Measurements from ENCODE around the gene CAMSAP3.

CAMSAP3 gene

GRCh38 chr19:7625763-7626372, 30.2 kb downstream of the CAMSAP3 start:
- Histone ChIP-seq H3K27me3 (ENCODE audit: control insufficient read depth in 1 of 2, insufficient read depth in 2 of 2, low read length in 2 of 2) (no peaks in the 10 kb centered on the region), H3K9ac (ENCODE audit: low read length in 2 of 2) (no peak overlapping the region), H3K36me3 (ENCODE audit: control insufficient read depth in 2 of 2, insufficient read depth in 2 of 2, low read length in 2 of 2) (peaks cover 32 to 38% of the 10 kb centered on the region in 2 donors), H3K4me1 (ENCODE audit: control insufficient read depth, insufficient read depth, low read length) (peaks cover 33% of the 10 kb centered on the region), H3K9me3 (ENCODE audit: control insufficient read depth in 2 of 2, low read length in 2 of 2) (no peaks in the 10 kb centered on the region), H3K4me3 (ENCODE audit: low read length in 2 of 2) (no peak overlapping the region), H3K27ac (ENCODE audit: low read length) (no peak overlapping the region)

GRCh38 chr19:7627166-7627565, 31.5 kb downstream of the CAMSAP3 start:
- no peaks in the 10 kb centered on the region for H3K9me3 ChIP-seq (ENCODE audit: control insufficient read depth in 2 of 2, low read length in 2 of 2)
- H3K27ac ChIP-seq (ENCODE audit: low read length): no peak overlapping the region
- no peaks in the 10 kb centered on the region for H3K27me3 ChIP-seq (ENCODE audit: control insufficient read depth in 1 of 2, insufficient read depth in 2 of 2, low read length in 2 of 2)
- peaks cover 34% of the 10 kb centered on the region for H3K4me1 ChIP-seq (ENCODE audit: control insufficient read depth, insufficient read depth, low read length)
- H3K9ac ChIP-seq (ENCODE audit: low read length in 2 of 2): no peak overlapping the region
- peaks cover 20 to 27% of the 10 kb centered on the region in 2 donors for H3K36me3 ChIP-seq (ENCODE audit: control insufficient read depth in 2 of 2, insufficient read depth in 2 of 2, low read length in 2 of 2)
- no peak overlapping the region for H3K4me3 ChIP-seq (ENCODE audit: low read length in 2 of 2)

- Histone ChIP-seq H3K36me3 (ENCODE audit: control insufficient read depth in 2 of 2, insufficient read depth in 2 of 2, low read length in 2 of 2) (peaks cover 7 to 14% of the 10 kb centered on the region in 2 donors), H3K9ac (ENCODE audit: low read length in 2 of 2) (peak overlapping the region; percentile 96 to 99), H3K27me3 (ENCODE audit: control insufficient read depth in 1 of 2, insufficient read depth in 2 of 2, low read length in 2 of 2) (no peaks in the 10 kb centered on the region), H3K9me3 (ENCODE audit: control insufficient read depth in 2 of 2, low read length in 2 of 2) (no peaks in the 10 kb centered on the region), H3K4me1 (ENCODE audit: control insufficient read depth, insufficient read depth, low read length) (peaks cover 35% of the 10 kb centered on the region), H3K27ac (ENCODE audit: low read length) (peak overlapping the region; percentile 85), H3K4me3 (ENCODE audit: low read length in 2 of 2) (peak overlapping the region; percentile 94 to 100)
These were observed 33.1 kb downstream of the CAMSAP3 start for GRCh38 chr19:7628589-7629311.

- no peaks in the 10 kb centered on the region for H3K27me3 ChIP-seq (ENCODE audit: control insufficient read depth in 1 of 2, insufficient read depth in 2 of 2, low read length in 2 of 2)
- H3K27ac ChIP-seq (ENCODE audit: low read length): peak within 1 kb of the TSS; percentile 85
- H3K9me3 ChIP-seq (ENCODE audit: control insufficient read depth in 2 of 2, low read length in 2 of 2): no peaks in the 10 kb centered on the region
- H3K4me3 ChIP-seq (ENCODE audit: low read length in 2 of 2): peak within 1 kb of the TSS; percentile 94 to 100
- H3K36me3 ChIP-seq (ENCODE audit: control insufficient read depth in 2 of 2, insufficient read depth in 2 of 2, low read length in 2 of 2): peaks cover 7 to 10% of the 10 kb centered on the region in 2 donors
- peak within 1 kb of the TSS; percentile 96 to 99 for H3K9ac ChIP-seq (ENCODE audit: low read length in 2 of 2)
- H3K4me1 ChIP-seq (ENCODE audit: control insufficient read depth, insufficient read depth, low read length): peaks cover 35% of the 10 kb centered on the region
These were observed 33.8 kb downstream of the CAMSAP3 start, which contains the start of the genes PET100 and XAB2 for GRCh38 chr19:7629347-7630054. TSS of gene PET100 (plus strand) at chr19:7629793. CDS start at chr19:7629834, 41 bp downstream. TSS of gene XAB2 (minus strand) at chr19:7629545. CDS start at chr19:7629527, 18 bp downstream.

GRCh38 chr19:7631577-7631976, 35.9 kb downstream of the CAMSAP3 start:
- H3K27me3 ChIP-seq (ENCODE audit: control insufficient read depth in 1 of 2, insufficient read depth in 2 of 2, low read length in 2 of 2): peaks cover 6 to 10% of the 10 kb centered on the region in 2 donors
- H3K36me3 ChIP-seq (ENCODE audit: control insufficient read depth in 2 of 2, insufficient read depth in 2 of 2, low read length in 2 of 2): peaks cover 5% of the 10 kb centered on the region in 2 donors
- H3K27ac ChIP-seq (ENCODE audit: low read length): no peak overlapping the region
- peaks cover 35% of the 10 kb centered on the region for H3K4me1 ChIP-seq (ENCODE audit: control insufficient read depth, insufficient read depth, low read length)
- H3K9me3 ChIP-seq (ENCODE audit: control insufficient read depth in 2 of 2, low read length in 2 of 2): no peaks in the 10 kb centered on the region
- no peak overlapping the region for H3K9ac ChIP-seq (ENCODE audit: low read length in 2 of 2)
- H3K4me3 ChIP-seq (ENCODE audit: low read length in 2 of 2): no peak overlapping the region

- Histone ChIP-seq H3K27ac (ENCODE audit: low read length) (no peak overlapping the region), H3K9ac (ENCODE audit: low read length in 2 of 2) (no peak overlapping the region), H3K27me3 (ENCODE audit: control insufficient read depth in 1 of 2, insufficient read depth in 2 of 2, low read length in 2 of 2) (peaks cover 7 to 18% of the 10 kb centered on the region in 2 donors)
These were observed 36.9 kb downstream of the CAMSAP3 start for GRCh38 chr19:7632340-7633203.

GRCh38 chr19:7633698-7634097, 38.0 kb downstream of the CAMSAP3 start, which contains the start of gene PCP2:
TSS of gene PCP2 (minus strand) at chr19:7633719. CDS start at chr19:7633457, 262 bp downstream.
- no peaks in the 10 kb centered on the region for H3K36me3 ChIP-seq (ENCODE audit: control insufficient read depth in 2 of 2, insufficient read depth in 2 of 2, low read length in 2 of 2)
- peaks cover 16% of the 10 kb centered on the region for H3K4me1 ChIP-seq (ENCODE audit: control insufficient read depth, insufficient read depth, low read length)
- H3K9me3 ChIP-seq (ENCODE audit: control insufficient read depth in 2 of 2, low read length in 2 of 2): no peaks in the 10 kb centered on the region
- peaks cover 15 to 27% of the 10 kb centered on the region in 2 donors for H3K27me3 ChIP-seq (ENCODE audit: control insufficient read depth in 1 of 2, insufficient read depth in 2 of 2, low read length in 2 of 2)
- H3K27ac ChIP-seq (ENCODE audit: low read length): no peak within 1 kb of the TSS
- no peak within 1 kb of the TSS for H3K4me3 ChIP-seq (ENCODE audit: low read length in 2 of 2)
- H3K9ac ChIP-seq (ENCODE audit: low read length in 2 of 2): no peak within 1 kb of the TSS

More at GRCh38 chr19:7632340-7633203, 36.9 kb downstream of the CAMSAP3 start:
- Histone ChIP-seq H3K4me1 (ENCODE audit: control insufficient read depth, insufficient read depth, low read length) (peaks cover 28% of the 10 kb centered on the region), H3K4me3 (ENCODE audit: low read length in 2 of 2) (no peak overlapping the region), H3K9me3 (ENCODE audit: control insufficient read depth in 2 of 2, low read length in 2 of 2) (no peaks in the 10 kb centered on the region), H3K36me3 (ENCODE audit: control insufficient read depth in 2 of 2, insufficient read depth in 2 of 2, low read length in 2 of 2) (no peaks in the 10 kb centered on the region)

DNA sequence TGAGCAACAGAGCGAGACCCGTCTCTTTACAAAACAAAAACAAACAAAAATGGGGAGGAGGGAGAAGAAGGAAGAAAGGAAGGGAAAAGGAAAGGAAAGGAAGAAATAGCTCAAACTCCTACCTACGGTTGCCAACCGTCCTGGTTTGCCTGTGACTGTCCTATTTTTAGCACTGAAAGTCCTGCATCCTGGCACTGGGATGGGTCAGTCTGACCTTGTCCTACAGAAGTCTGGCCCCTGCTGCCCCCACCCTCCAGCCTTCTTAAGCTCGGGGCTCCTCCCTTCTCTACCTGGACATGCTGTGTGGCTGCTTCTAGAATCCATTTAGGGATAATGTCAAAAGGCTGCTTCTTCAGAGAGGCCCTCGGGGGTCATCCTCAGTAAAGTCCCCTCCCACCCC, 40.0 kb downstream of the CAMSAP3 start:
- H3K9me3 ChIP-seq (ENCODE audit: control insufficient read depth in 2 of 2, low read length in 2 of 2): no peaks in the 10 kb centered on the region
- peaks cover 24 to 33% of the 10 kb centered on the region in 2 donors for H3K27me3 ChIP-seq (ENCODE audit: control insufficient read depth in 1 of 2, insufficient read depth in 2 of 2, low read length in 2 of 2)
- no peaks in the 10 kb centered on the region for H3K36me3 ChIP-seq (ENCODE audit: control insufficient read depth in 2 of 2, insufficient read depth in 2 of 2, low read length in 2 of 2)
- no peak overlapping the region for H3K27ac ChIP-seq (ENCODE audit: low read length)
- no peak overlapping the region for H3K9ac ChIP-seq (ENCODE audit: low read length in 2 of 2)
- peaks cover 4% of the 10 kb centered on the region for H3K4me1 ChIP-seq (ENCODE audit: control insufficient read depth, insufficient read depth, low read length)
- H3K4me3 ChIP-seq (ENCODE audit: low read length in 2 of 2): no peak overlapping the region

DNA sequence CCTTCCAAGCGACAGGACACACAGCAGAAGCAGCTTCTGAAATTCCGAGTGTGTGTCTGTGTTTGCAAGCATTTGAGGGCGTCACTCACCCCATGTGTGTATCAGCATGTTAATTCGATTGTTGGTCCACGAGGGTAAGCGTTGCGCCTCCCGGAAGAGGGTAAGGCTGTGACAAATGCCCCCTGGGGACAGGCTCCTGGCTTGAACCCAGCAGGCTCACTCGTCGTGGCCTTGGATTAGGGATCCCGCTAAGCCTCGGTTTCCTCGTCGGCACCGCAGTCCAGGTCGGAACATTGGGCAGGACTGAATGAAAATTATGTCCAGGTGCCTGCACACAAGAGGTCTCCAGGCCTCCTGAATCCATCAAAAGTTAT, 40.6 kb downstream of the CAMSAP3 start:
- Histone ChIP-seq H3K27ac (ENCODE audit: low read length) (no peak overlapping the region), H3K9me3 (ENCODE audit: control insufficient read depth in 2 of 2, low read length in 2 of 2) (no peaks in the 10 kb centered on the region), H3K27me3 (ENCODE audit: control insufficient read depth in 1 of 2, insufficient read depth in 2 of 2, low read length in 2 of 2) (peaks cover 24 to 33% of the 10 kb centered on the region in 2 donors), H3K9ac (ENCODE audit: low read length in 2 of 2) (no peak overlapping the region), H3K36me3 (ENCODE audit: control insufficient read depth in 2 of 2, insufficient read depth in 2 of 2, low read length in 2 of 2) (no peaks in the 10 kb centered on the region), H3K4me1 (ENCODE audit: control insufficient read depth, insufficient read depth, low read length) (peaks cover 2% of the 10 kb centered on the region), H3K4me3 (ENCODE audit: low read length in 2 of 2) (no peak overlapping the region)
